OCI-LY1 (cell line): ENCODE measurements around the gene EML4.

Source experiments
- H2AFZ ChIP-seq: fragments of 200-600 bp; sonication (generic), shearing (Covaris generic); 2 replicates; pipeline ENCODE4 v1.6.0; 2014; ENCODE audit warnings: antibody characterized with exemption, mild to moderate bottlenecking, low read length
- H3F3A ChIP-seq: fragments of 200-600 bp; sonication (generic), shearing (Covaris generic); 2 replicates; pipeline ENCODE4 v1.6.0; 2014; ENCODE audit warnings: mild to moderate bottlenecking, antibody characterized with exemption, low read length, moderate library complexity; ENCODE audit not compliant: insufficient read depth
- H3K27ac ChIP-seq: fragments of 200-600 bp; sonication (generic); 2 replicates; pipeline ENCODE4 v1.5.1; 2014; ENCODE audit warnings: low read length, mixed run types, mild to moderate bottlenecking, low read depth; ENCODE audit not compliant: poor library complexity, severe bottlenecking
- H3K27me3 ChIP-seq: fragments of 200-600 bp; sonication (generic); 2 replicates; pipeline ENCODE4 v1.6.0; 2014; ENCODE audit warnings: antibody characterized with exemption, mild to moderate bottlenecking, low read length, moderate library complexity; ENCODE audit not compliant: insufficient read depth
- H3K36me3 ChIP-seq: fragments of 200-600 bp; sonication (generic); 2 replicates; pipeline ENCODE4 v1.6.1; 2014; ENCODE audit warnings: mild to moderate bottlenecking, antibody characterized with exemption, low read length, moderate library complexity, mixed read lengths; ENCODE audit not compliant: insufficient read depth
- H3K4me1 ChIP-seq: fragments of 200-600 bp; sonication (generic); 2 replicates; pipeline ENCODE4 v1.5.1; 2014; ENCODE audit warnings: mild to moderate bottlenecking, low read length, moderate library complexity; ENCODE audit not compliant: insufficient read depth, severe bottlenecking
- H3K4me2 ChIP-seq: fragments of 200-600 bp; sonication (generic), shearing (Covaris generic); 2 replicates; pipeline ENCODE4 v1.6.1; 2014; ENCODE audit warnings: low read length
- H3K4me3 ChIP-seq: fragments of 200-600 bp; sonication (generic); 2 replicates; pipeline ENCODE4 v1.5.1; 2014; ENCODE audit warnings: low read length, low read depth, mild to moderate bottlenecking, mixed read lengths; ENCODE audit not compliant: poor library complexity, severe bottlenecking
- H3K79me2 ChIP-seq: fragments of 200-600 bp; shearing (Covaris generic); 2 replicates; pipeline ENCODE4 v1.6.1; 2016; ENCODE audit warnings: mixed run types, low read length, mixed read lengths; ENCODE audit not compliant: insufficient read depth
- H3K9ac ChIP-seq: fragments of 200-600 bp; sonication (generic), shearing (Covaris generic); 2 replicates; pipeline ENCODE4 v1.6.1; 2014; ENCODE audit warnings: mild to moderate bottlenecking, low read length, mixed read lengths
- H3K9me2 ChIP-seq: fragments of 200-600 bp; sonication (generic), shearing (Covaris generic); 2 replicates; pipeline ENCODE4 v1.6.1; 2014; ENCODE audit warnings: low read depth, mild to moderate bottlenecking, low read length, mixed read lengths
- H3K9me3 ChIP-seq: fragments of 200-600 bp; shearing (Covaris generic); 2 replicates; pipeline ENCODE4 v1.6.1; 2014; ENCODE audit warnings: low read length, mixed read lengths
- H4K20me1 ChIP-seq: fragments of 200-600 bp; sonication (generic), shearing (Covaris generic); 2 replicates; pipeline ENCODE4 v1.6.0; 2016; ENCODE audit warnings: mild to moderate bottlenecking, low read length; ENCODE audit not compliant: insufficient read depth
- CTCF ChIP-seq: fragments of 200-600 bp; sonication (generic), shearing (Covaris generic); IDR thresholded peaks from 2 replicates; pipeline ENCODE4 v1.5.1; 2017; ENCODE audit warnings: mild to moderate bottlenecking, antibody characterized with exemption, low read length, moderate library complexity, mixed read lengths
- EZH2 ChIP-seq: fragments of 200-600 bp; sonication (generic), shearing (Covaris generic); IDR thresholded peaks from 2 replicates; pipeline ENCODE4 v1.8.0; 2017; ENCODE audit warnings: borderline replicate concordance, mixed run types, mild to moderate bottlenecking, antibody characterized with exemption, low read length, moderate library complexity, mixed read lengths

EML4 gene

GRCh38 chr2:42203792-42204191 lies 34.6 kb downstream of the EML4 start:
- no peak overlapping the region for H3K27ac ChIP-seq
- H3F3A ChIP-seq = no peaks in the 10 kb centered on the region
- no peak overlapping the region for H3K9ac ChIP-seq
- H3K9me2 ChIP-seq = no peaks in the 10 kb centered on the region
- H3K79me2 ChIP-seq = peaks cover 6% of the 10 kb centered on the region; the same call in 1 of the 2 replicates
- H3K4me3 ChIP-seq = no peak overlapping the region
- H2AFZ ChIP-seq = no peak overlapping the region
- no peaks in the 10 kb centered on the region for H4K20me1 ChIP-seq
- H3K4me1 ChIP-seq = no peaks in the 10 kb centered on the region
- H3K9me3 ChIP-seq = no peaks in the 10 kb centered on the region
- no peak overlapping the region for H3K4me2 ChIP-seq
- H3K36me3 ChIP-seq = no peaks in the 10 kb centered on the region
- no peaks in the 10 kb centered on the region for H3K27me3 ChIP-seq
- TF ChIP-seq EZH2 (no peak), CTCF (no peak)

GRCh38 chr2:42205337-42205736 lies 36.2 kb downstream of the EML4 start:
- Histone ChIP-seq H3K4me1 (no peaks in the 10 kb centered on the region), H3K27ac (no peak overlapping the region), H3K4me3 (no peak overlapping the region), H3F3A (no peaks in the 10 kb centered on the region), H3K9me3 (no peaks in the 10 kb centered on the region), H3K79me2 (peaks cover 6% of the 10 kb centered on the region; the same call in 1 of the 2 replicates), H3K27me3 (no peaks in the 10 kb centered on the region), H3K9me2 (no peaks in the 10 kb centered on the region), H2AFZ (no peak overlapping the region), H4K20me1 (no peaks in the 10 kb centered on the region), H3K9ac (no peak overlapping the region), H3K36me3 (no peaks in the 10 kb centered on the region), H3K4me2 (no peak overlapping the region)
- TF ChIP-seq CTCF (no peak), EZH2 (no peak)

- Histone ChIP-seq H3K4me1 (no peaks in the 10 kb centered on the region), H3K9me3 (no peaks in the 10 kb centered on the region), H4K20me1 (no peaks in the 10 kb centered on the region)
These were observed 38.7 kb downstream of the EML4 start for GRCh38 chr2:42207826-42208225.

More at GRCh38 chr2:42207826-42208225, 38.7 kb downstream of the EML4 start:
- H3K79me2 ChIP-seq = peaks cover 6% of the 10 kb centered on the region; the same call in 1 of the 2 replicates
- H3K27me3 ChIP-seq = no peaks in the 10 kb centered on the region
- H3K9ac ChIP-seq = no peak overlapping the region
- no peaks in the 10 kb centered on the region for H3K36me3 ChIP-seq
- H3F3A ChIP-seq = no peaks in the 10 kb centered on the region
- no peak overlapping the region for H2AFZ ChIP-seq
- no peaks in the 10 kb centered on the region for H3K9me2 ChIP-seq
- H3K27ac ChIP-seq = no peak overlapping the region
- H3K4me2 ChIP-seq = no peak overlapping the region
- no peak for TF ChIP-seq CTCF
- no peak for TF ChIP-seq EZH2
- no peak overlapping the region for H3K4me3 ChIP-seq
